Esophagus muscularis mucosa (tissue), 4 donors: ENCODE results near the gene JMJD1C. TPM values are rescaled to one million over a fixed set of nuclear protein-coding genes. Genes with fewer than 3 reads are reported as not detected.

Experiments used
- DNase-seq: peaks from one replicate; pipeline ENCODE4 v3.0.0-alpha.2; 2017; ENCODE audit errors: extremely low spot score
- H3K27ac ChIP-seq, 4 donors: fragments of 200-600 bp; sonication (generic); replicated peaks in 1 of 4; 1 replicate in 3 of 4; 2 replicates in 1 of 4; pipeline ENCODE4 v1.5.1; 2016 to 2019; ENCODE audit warnings: mild to moderate bottlenecking in 1 of 4
- H3K27me3 ChIP-seq, 4 donors: fragments of 200-600 bp; sonication (generic); one replicate each; pipeline versions ENCODE4 v1.5.1 to v1.6.0; 2016 to 2019
- H3K36me3 ChIP-seq, 4 donors: fragments of 200-600 bp; sonication (generic); one replicate each; pipeline ENCODE4 v1.5.1; 2016 to 2019
- H3K4me1 ChIP-seq, 4 donors: fragments of 200-600 bp; sonication (generic); one replicate each; pipeline ENCODE4 v1.5.1; 2016 to 2019
- H3K4me3 ChIP-seq, 4 donors: fragments of 200-600 bp; sonication (generic); 1 replicate in 2 of 4; 2 replicates in 2 of 4; pipeline ENCODE4 v1.5.1; 2016 to 2019; ENCODE audit warnings: mild to moderate bottlenecking in 4 of 4, moderate library complexity in 1 of 4
- H3K9me3 ChIP-seq, 4 donors: fragments of 200-600 bp; sonication (generic); 1 replicate in 3 of 4; 2 replicates in 1 of 4; pipeline ENCODE4 v1.5.1; 2016 to 2019
- EP300 ChIP-seq: sonication (generic); formaldehyde crosslinking; IDR thresholded peaks from one replicate; pipeline ENCODE4 v1.6.1; 2017; ENCODE audit warnings: antibody characterized with exemption
- POLR2A ChIP-seq: fragments of 450-650 bp; IDR thresholded peaks from one replicate; pipeline ENCODE4 v1.6.1; 2017; ENCODE audit warnings: antibody characterized with exemption, moderate library complexity, mild to moderate bottlenecking, low read depth
- POLR2AphosphoS5 ChIP-seq, 2 donors: sonication (generic); formaldehyde crosslinking; IDR thresholded peaks; one replicate each; pipeline ENCODE4 v1.6.1; 2017; ENCODE audit warnings: antibody characterized with exemption in 2 of 2
- WGBS: methylation state at CpG from one replicate; pipeline ENCODE4 v1.1.5; 2018; 5-methylcytosine and 5-hydroxymethylcytosine counted together
- intact Hi-C: fragments of 100-400 bp; cut with DNase I; formaldehyde crosslinking; loops from one replicate; pipeline ENCODE4 v1.15.1; 2023
- total RNA-seq, 4 donors: library from RNA; depleted of rRNA; stranded (reverse); fragments of >200 nt; gene quantifications; one replicate each; pipeline versions ENCODE4 v1.1.0 to v1.2.1, GENCODE V29; 2016
- TF ChIP-seq, protein P1 (sequence below), 3 experiments: fragments of 200-600 bp in 2 of 3; fragments of 450-650 bp in 1 of 3; sonication (generic) in 2 of 3; IDR thresholded peaks; one replicate each; pipeline ENCODE4 v1.5.1; 2017 to 2019; ENCODE audit warnings: antibody characterized with exemption in 3 of 3, mild to moderate bottlenecking in 2 of 3, moderate library complexity in 1 of 3

JMJD1C gene
- total RNA-seq, 4 donors from 2014 or later = 60.3 to 89.7 (median 79.8) TPM

- no peaks in the 10 kb centered on the region for H3K9me3 ChIP-seq
- intact Hi-C loops = no loop called here
- H3K4me3 ChIP-seq = no peak overlapping the region
- no peaks in the 10 kb centered on the region for H3K36me3 ChIP-seq
- H3K27me3 ChIP-seq = no peaks in the 10 kb centered on the region
- DNase-seq = no peak
- H3K27ac ChIP-seq = no peak overlapping the region
- 77% methylated on average over 4 of the region's 4 CpGs for WGBS
- TF ChIP-seq POLR2AphosphoS5 (IDR thresholded peaks at IDR 0.05) = no peak
- no peak for TF ChIP-seq EP300
- TF ChIP-seq, protein P1, sequence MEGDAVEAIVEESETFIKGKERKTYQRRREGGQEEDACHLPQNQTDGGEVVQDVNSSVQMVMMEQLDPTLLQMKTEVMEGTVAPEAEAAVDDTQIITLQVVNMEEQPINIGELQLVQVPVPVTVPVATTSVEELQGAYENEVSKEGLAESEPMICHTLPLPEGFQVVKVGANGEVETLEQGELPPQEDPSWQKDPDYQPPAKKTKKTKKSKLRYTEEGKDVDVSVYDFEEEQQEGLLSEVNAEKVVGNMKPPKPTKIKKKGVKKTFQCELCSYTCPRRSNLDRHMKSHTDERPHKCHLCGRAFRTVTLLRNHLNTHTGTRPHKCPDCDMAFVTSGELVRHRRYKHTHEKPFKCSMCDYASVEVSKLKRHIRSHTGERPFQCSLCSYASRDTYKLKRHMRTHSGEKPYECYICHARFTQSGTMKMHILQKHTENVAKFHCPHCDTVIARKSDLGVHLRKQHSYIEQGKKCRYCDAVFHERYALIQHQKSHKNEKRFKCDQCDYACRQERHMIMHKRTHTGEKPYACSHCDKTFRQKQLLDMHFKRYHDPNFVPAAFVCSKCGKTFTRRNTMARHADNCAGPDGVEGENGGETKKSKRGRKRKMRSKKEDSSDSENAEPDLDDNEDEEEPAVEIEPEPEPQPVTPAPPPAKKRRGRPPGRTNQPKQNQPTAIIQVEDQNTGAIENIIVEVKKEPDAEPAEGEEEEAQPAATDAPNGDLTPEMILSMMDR (IDR thresholded peaks at IDR 0.05) = no peak
- H3K4me1 ChIP-seq = peaks cover 0 to 8% (median 6%) of the 10 kb centered on the region in 4 donors
Measured at GRCh38 chr10:63376560-63377304, 89.0 kb downstream of the JMJD1C start.

GRCh38 chr10:63375859-63376258 lies 89.9 kb downstream of the JMJD1C start:
- Histone ChIP-seq H3K4me1 (peaks cover 0 to 8% (median 6%) of the 10 kb centered on the region in 4 donors), H3K4me3 (no peak overlapping the region), H3K36me3 (no peaks in the 10 kb centered on the region), H3K27ac (no peak overlapping the region), H3K27me3 (no peaks in the 10 kb centered on the region), H3K9me3 (no peaks in the 10 kb centered on the region)
- no peak for TF ChIP-seq POLR2AphosphoS5 (IDR thresholded peaks at IDR 0.05)
- TF ChIP-seq POLR2A = no peak
- TF ChIP-seq, protein P1 (IDR thresholded peaks at IDR 0.05) = no peak
- TF ChIP-seq EP300 = no peak
- no peak for DNase-seq
- WGBS = 80% methylated on average over 2 of the region's 2 CpGs
- intact Hi-C loops = no loop called here

- no peak overlapping the region for H3K4me3 ChIP-seq
- WGBS = 87% methylated on average over 5 of the region's 5 CpGs
- no peak overlapping the region for H3K27ac ChIP-seq
- intact Hi-C loops = no loop called here
- peaks cover 0 to 8% (median 6%) of the 10 kb centered on the region in 4 donors for H3K4me1 ChIP-seq
- H3K9me3 ChIP-seq = no peaks in the 10 kb centered on the region
- TF ChIP-seq POLR2AphosphoS5 (IDR thresholded peaks at IDR 0.05) (no peak), POLR2A (no peak)
- TF ChIP-seq, protein P1 (IDR thresholded peaks at IDR 0.05) = no peak
- H3K27me3 ChIP-seq = no peaks in the 10 kb centered on the region
- no peak for DNase-seq
- no peaks in the 10 kb centered on the region for H3K36me3 ChIP-seq
Measured at GRCh38 chr10:63375458-63375857, 90.3 kb downstream of the JMJD1C start.

DNA sequence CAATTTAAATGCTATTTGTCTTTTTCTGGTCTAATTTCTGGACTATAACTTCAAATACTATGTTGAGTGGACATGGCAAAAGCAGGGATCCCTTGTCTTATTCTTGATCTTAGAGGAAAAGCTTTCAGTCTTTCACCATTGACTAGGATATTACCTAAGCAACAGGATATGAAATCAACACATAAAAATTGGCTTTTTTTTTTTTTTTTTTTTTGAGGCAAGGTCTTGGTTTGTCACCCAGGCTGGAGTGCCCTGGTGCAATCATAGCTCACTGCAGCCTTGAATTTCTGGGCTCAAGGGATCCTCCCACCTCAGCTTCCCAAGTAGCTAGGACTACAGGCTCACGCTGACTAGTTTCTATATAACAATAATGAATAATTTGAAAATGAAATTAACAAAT lies 90.8 kb downstream of the JMJD1C start:
- DNase-seq = no peak
- Histone ChIP-seq H3K27ac (no peak overlapping the region), H3K27me3 (no peaks in the 10 kb centered on the region), H3K36me3 (no peaks in the 10 kb centered on the region), H3K4me1 (peaks cover 0 to 12% (median 6%) of the 10 kb centered on the region in 4 donors), H3K4me3 (no peak overlapping the region), H3K9me3 (no peaks in the 10 kb centered on the region)
- no peak for TF ChIP-seq POLR2A
- TF ChIP-seq EP300 = no peak
- TF ChIP-seq POLR2AphosphoS5 (IDR thresholded peaks at IDR 0.05) = no peak
- TF ChIP-seq, protein P1 (IDR thresholded peaks at IDR 0.05) = no peak
- intact Hi-C loops = no loop called here
- 100% methylated on average over 1 of the region's 1 CpG for WGBS

DNA sequence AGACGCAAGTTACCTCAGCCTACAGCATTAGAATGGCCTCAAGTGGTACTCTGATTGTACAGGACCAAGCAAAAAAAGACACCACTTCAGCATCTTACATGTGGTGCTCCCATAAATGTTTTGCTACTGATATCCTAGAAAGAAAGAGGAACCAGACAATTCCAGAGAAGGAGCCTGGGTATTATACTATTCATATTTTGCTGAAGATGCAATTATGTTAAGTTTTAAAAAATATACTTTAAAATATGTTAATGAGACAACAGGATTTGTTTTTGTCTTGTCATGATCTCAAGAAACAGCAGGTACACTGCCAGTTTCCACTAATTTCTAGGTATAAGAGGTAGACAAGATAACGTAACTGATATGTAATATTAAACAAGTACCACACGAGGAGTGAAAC lies 92.6 kb downstream of the JMJD1C start:
- intact Hi-C loops = no loop called here
- Histone ChIP-seq H3K27me3 (no peaks in the 10 kb centered on the region), H3K9me3 (no peaks in the 10 kb centered on the region), H3K27ac (no peak overlapping the region), H3K4me1 (peaks cover 0 to 23% (median 4%) of the 10 kb centered on the region in 4 donors), H3K4me3 (no peak overlapping the region), H3K36me3 (no peaks in the 10 kb centered on the region)
- DNase-seq = no peak
- WGBS = 95% methylated on average over 3 of the region's 3 CpGs
- TF ChIP-seq POLR2A = no peak
- no peak for TF ChIP-seq EP300
- TF ChIP-seq, protein P1 (IDR thresholded peaks at IDR 0.05) = no peak
- TF ChIP-seq POLR2AphosphoS5 (IDR thresholded peaks at IDR 0.05) = no peak
